Vagina (tissue), 2 donors: ENCODE data around the gene KIAA1755. TPM values are rescaled to one million over a fixed set of nuclear protein-coding genes. Genes with fewer than 3 reads are reported as not detected.

ENCODE experiments used
- DNase-seq, 2 donors: peaks; one replicate each; pipeline ENCODE4 v3.0.0-alpha.2; 2017; ENCODE audit errors: extremely low spot score in 2 of 2
- H3K27ac ChIP-seq: fragments of 200-600 bp; sonication (generic); one replicate; pipeline ENCODE4 v1.5.1; 2019
- H3K27me3 ChIP-seq: fragments of 200-600 bp; sonication (generic); one replicate; pipeline ENCODE4 v1.5.1; 2019
- H3K36me3 ChIP-seq, 2 donors: fragments of 200-600 bp; sonication (generic); one replicate each; pipeline ENCODE4 v1.5.1; 2017 to 2019
- H3K4me1 ChIP-seq: fragments of 200-600 bp; sonication (generic); one replicate; pipeline ENCODE4 v1.5.1; 2019
- H3K4me3 ChIP-seq, 2 donors: fragments of 200-600 bp; sonication (generic); 1 replicate in 1 of 2; 2 replicates in 1 of 2; pipeline ENCODE4 v1.5.1; 2016 to 2019
- H3K9me3 ChIP-seq: fragments of 200-600 bp; sonication (generic); one replicate; pipeline ENCODE4 v1.5.1; 2019
- CTCF ChIP-seq, 3 experiments: fragments of 450-650 bp in 2 of 3; fragments of 200-600 bp in 1 of 3; sonication (generic) in 1 of 3; IDR thresholded peaks; one replicate each; pipeline ENCODE4 v1.5.1; 2017 to 2019; ENCODE audit warnings: antibody characterized with exemption in 3 of 3, mild to moderate bottlenecking in 2 of 3, moderate library complexity in 2 of 3
- POLR2A ChIP-seq, 2 donors: fragments of 450-650 bp; IDR thresholded peaks; one replicate each; pipeline ENCODE4 v1.6.1; 2017; ENCODE audit warnings: antibody characterized with exemption in 2 of 2, mild to moderate bottlenecking in 2 of 2, moderate library complexity in 2 of 2
- POLR2AphosphoS5 ChIP-seq, 2 donors: sonication (generic); formaldehyde crosslinking; IDR thresholded peaks; one replicate each; pipeline ENCODE4 v1.9.0; 2017; ENCODE audit warnings: antibody characterized with exemption in 2 of 2, mild to moderate bottlenecking in 2 of 2, low read depth in 1 of 2; ENCODE audit not compliant: insufficient read depth in 1 of 2
- intact Hi-C: fragments of 100-400 bp; cut with DNase I; formaldehyde crosslinking; loops from one replicate; pipeline ENCODE4 v1.15.1; 2023
- total RNA-seq: library from RNA; depleted of rRNA; stranded (reverse); fragments of >200 nt; gene quantifications from one replicate; pipeline ENCODE4 v1.2.3, GENCODE V29; 2016

The KIAA1755 gene
- total RNA-seq, 1 donor from 2014 or later: 2.7 TPM

GRCh38 chr20:38272961-38273360 lies 12.4 kb upstream of the KIAA1755 start:
- Histone ChIP-seq H3K27me3 (no peaks in the 10 kb centered on the region), H3K36me3 (no peaks in the 10 kb centered on the region), H3K4me1 (peaks cover 14% of the 10 kb centered on the region), H3K4me3 (no peak overlapping the region), H3K9me3 (no peaks in the 10 kb centered on the region), H3K27ac (no peak overlapping the region)
- intact Hi-C loops: no loop called here
- TF ChIP-seq POLR2AphosphoS5 (IDR thresholded peaks at IDR 0.05; ENCODE audit: insufficient read depth in 1 of 2, low read depth in 1 of 2) (no peak), CTCF (IDR thresholded peaks at IDR 0.05) (no peak), POLR2A (IDR thresholded peaks at IDR 0.05) (no peak)
- DNase-seq: no peak

- H3K36me3 ChIP-seq: no peaks in the 10 kb centered on the region
- no peaks in the 10 kb centered on the region for H3K27me3 ChIP-seq
- H3K27ac ChIP-seq: no peak overlapping the region
- TF ChIP-seq CTCF (IDR thresholded peaks at IDR 0.05): no peak
- no peak for TF ChIP-seq POLR2AphosphoS5 (IDR thresholded peaks at IDR 0.05; ENCODE audit: insufficient read depth in 1 of 2, low read depth in 1 of 2)
- no peak for TF ChIP-seq POLR2A (IDR thresholded peaks at IDR 0.05)
- intact Hi-C loops: no loop called here
- no peak overlapping the region for H3K4me3 ChIP-seq
- peaks cover 14% of the 10 kb centered on the region for H3K4me1 ChIP-seq
- DNase-seq: no peak
- H3K9me3 ChIP-seq: no peaks in the 10 kb centered on the region
Observed at GRCh38 chr20:38272398-38272797, 11.9 kb upstream of the KIAA1755 start.

GRCh38 chr20:38271608-38272120 lies 11.1 kb upstream of the KIAA1755 start:
- Histone ChIP-seq H3K4me1 (peaks cover 14% of the 10 kb centered on the region), H3K27ac (peak overlapping the region; percentile 68), H3K9me3 (no peaks in the 10 kb centered on the region), H3K36me3 (no peaks in the 10 kb centered on the region), H3K27me3 (no peaks in the 10 kb centered on the region), H3K4me3 (no peak overlapping the region)
- TF ChIP-seq POLR2A (IDR thresholded peaks at IDR 0.05) (no peak), CTCF (IDR thresholded peaks at IDR 0.05) (no peak), POLR2AphosphoS5 (IDR thresholded peaks at IDR 0.05; ENCODE audit: insufficient read depth in 1 of 2, low read depth in 1 of 2) (no peak)
- intact Hi-C loops: no loop called here
- DNase-seq: no peak

- peaks cover 14% of the 10 kb centered on the region for H3K4me1 ChIP-seq
- no peaks in the 10 kb centered on the region for H3K9me3 ChIP-seq
- no peak for TF ChIP-seq CTCF (IDR thresholded peaks at IDR 0.05)
- peak; percentile 20 to 25 for TF ChIP-seq POLR2AphosphoS5 (IDR thresholded peaks at IDR 0.05; ENCODE audit: insufficient read depth in 1 of 2, low read depth in 1 of 2)
- DNase-seq: no peak
- peak overlapping the region; percentile 68 for H3K27ac ChIP-seq
- H3K4me3 ChIP-seq: no peak overlapping the region
- H3K36me3 ChIP-seq: no peaks in the 10 kb centered on the region
- intact Hi-C loops: no loop called here
- H3K27me3 ChIP-seq: no peaks in the 10 kb centered on the region
Observed at GRCh38 chr20:38270869-38271605, 10.5 kb upstream of the KIAA1755 start.

- Histone ChIP-seq H3K36me3 (no peaks in the 10 kb centered on the region), H3K4me3 (no peak overlapping the region), H3K27ac (no peak overlapping the region), H3K27me3 (no peaks in the 10 kb centered on the region), H3K4me1 (peaks cover 14% of the 10 kb centered on the region), H3K9me3 (no peaks in the 10 kb centered on the region)
- intact Hi-C loops: no loop called here
- TF ChIP-seq CTCF (IDR thresholded peaks at IDR 0.05) (no peak), POLR2A (IDR thresholded peaks at IDR 0.05) (no peak), POLR2AphosphoS5 (IDR thresholded peaks at IDR 0.05; ENCODE audit: insufficient read depth in 1 of 2, low read depth in 1 of 2) (no peak)
- no peak for DNase-seq
Observed at GRCh38 chr20:38269715-38270114, 9.2 kb upstream of the KIAA1755 start.
